GM18868 (cell line): ENCODE measurements around the gene GLS.
A peak's percentile ranks its signal among the peaks of the same experiment; 100 is the strongest.
"Not testable (repeated sequence)": the region's sequence is repeated elsewhere in the genome, so short reads cannot be mapped to it uniquely, and the experiment has no call there.

Experiments
- ATAC-seq: cut with Tn5 transposase; IDR thresholded peaks from one replicate; pipeline ENCODE4 v1.9.1; 2021; ENCODE audit warnings: mild to moderate bottlenecking, moderate library complexity; ENCODE audit not compliant: unreplicated experiment

GLS gene

DNA sequence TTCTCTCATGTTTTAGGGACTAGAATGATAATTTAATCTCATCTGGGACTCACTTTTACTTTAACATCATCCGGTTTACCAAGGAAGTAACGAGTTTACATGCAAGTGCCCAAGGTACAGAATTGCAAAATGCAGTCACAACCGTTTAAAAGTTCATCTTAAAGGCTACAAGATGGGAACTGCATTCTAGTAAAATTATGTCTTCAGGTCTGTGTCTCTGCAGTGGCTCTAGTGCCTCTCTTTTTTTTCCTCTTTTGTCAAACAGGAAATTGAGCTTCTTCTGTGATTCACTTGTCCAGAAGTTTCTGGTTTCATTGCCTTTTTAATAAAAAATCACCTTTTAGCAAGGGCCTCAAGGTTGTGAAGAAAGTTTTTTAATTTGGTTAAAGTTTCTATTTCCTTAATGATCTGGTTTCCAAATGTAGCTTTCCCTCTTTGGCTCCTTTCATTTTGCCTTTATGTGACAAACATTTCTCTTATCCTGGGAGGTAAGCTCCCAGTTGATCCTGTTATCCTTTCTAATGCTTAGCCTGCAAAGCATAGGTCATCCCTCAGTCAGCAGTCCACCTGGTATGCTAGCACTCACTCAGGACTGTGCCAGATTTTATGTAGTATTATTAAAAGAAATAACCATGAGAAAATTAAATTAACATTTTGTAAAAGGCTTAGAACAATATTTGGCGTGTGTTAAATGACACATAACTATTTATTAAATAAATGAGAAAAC is 2.4 kb downstream of the GLS start:
- ATAC-seq: no peak

- not testable (repeated sequence) for ATAC-seq
Observed at GRCh38 chr2:190885844-190886243, 5.2 kb downstream of the GLS start.

GRCh38 chr2:190887089-190887488 is 6.5 kb downstream of the GLS start:
- peak; percentile 80 for ATAC-seq

- ATAC-seq: no peak
Observed at GRCh38 chr2:190888449-190888848, 7.8 kb downstream of the GLS start.

DNA sequence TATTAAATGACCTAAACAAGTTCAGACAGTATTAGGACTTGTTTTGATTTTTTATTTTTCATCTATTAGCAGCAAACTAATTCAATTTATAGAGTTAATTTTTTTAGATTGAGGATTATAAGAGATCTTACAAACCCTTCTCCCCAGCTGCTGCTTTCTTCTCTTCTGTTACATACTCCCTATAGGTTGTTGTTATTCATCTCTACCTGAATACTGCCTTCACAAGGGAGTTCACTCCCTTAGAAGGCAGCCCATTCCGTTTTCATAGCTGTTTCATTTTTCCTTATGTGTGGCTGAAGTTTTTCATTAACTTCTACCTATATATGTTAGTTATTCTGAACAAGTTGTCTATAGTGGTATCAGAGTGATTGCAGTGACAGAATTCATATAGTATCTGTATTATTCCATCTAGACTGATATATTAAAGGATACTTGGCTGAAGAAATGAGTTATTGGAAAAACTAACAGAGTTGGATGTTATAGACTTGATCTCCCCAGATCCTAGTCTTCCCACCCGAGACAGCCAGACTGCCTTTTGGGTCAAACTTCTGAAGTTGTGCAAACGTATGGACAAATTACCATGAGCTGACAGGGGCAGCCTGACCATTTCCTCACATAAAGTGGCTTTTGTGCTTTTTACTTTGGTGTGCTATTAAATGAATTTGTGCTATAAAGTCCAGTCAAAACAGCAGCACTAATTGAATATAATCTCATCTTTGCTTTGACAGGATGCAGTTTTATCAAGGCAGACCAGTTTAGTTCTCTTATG is 8.7 kb downstream of the GLS start:
- no peak for ATAC-seq

DNA sequence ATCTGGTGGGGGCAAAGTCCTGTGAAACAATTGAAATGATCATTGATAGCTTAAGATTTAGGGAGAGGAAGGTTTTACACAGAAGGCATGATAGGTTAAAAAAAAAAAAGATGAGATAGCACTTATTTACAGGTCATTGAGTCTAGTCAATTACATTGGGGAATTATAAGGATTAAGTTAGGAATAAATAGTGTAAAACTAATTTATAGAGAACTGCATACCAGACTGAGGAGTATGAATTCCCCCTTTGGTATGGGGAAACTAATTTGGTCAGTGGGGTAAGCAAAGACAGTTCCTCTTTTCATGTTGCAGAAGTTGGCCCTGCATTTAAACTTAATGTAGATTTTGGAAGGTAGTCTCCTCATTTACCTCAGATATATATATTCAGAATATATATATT is 10.8 kb downstream of the GLS start:
- peak; percentile 66 for ATAC-seq

- ATAC-seq: no peak
Observed at GRCh38 chr2:190891889-190892288, 11.3 kb downstream of the GLS start.

DNA sequence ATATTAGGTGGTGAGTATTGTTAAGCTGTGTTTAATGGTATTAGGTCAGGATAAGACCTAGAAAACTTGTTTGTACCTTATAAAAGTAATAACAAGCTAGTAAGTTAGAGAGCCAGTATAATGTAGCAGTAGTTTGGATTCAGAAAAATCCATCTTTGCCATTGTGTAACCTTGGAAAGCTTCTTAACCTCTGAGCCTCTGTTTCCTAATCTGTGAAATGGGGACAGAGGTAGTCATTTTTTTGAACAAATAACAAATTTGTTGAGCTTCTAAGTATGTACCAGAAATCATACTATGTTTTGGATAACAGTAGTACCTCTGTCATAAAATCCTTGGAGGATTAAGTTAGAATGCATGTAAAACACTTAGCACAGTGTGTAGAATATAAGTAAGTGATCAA is 12.5 kb downstream of the GLS start:
- ATAC-seq: no peak

DNA sequence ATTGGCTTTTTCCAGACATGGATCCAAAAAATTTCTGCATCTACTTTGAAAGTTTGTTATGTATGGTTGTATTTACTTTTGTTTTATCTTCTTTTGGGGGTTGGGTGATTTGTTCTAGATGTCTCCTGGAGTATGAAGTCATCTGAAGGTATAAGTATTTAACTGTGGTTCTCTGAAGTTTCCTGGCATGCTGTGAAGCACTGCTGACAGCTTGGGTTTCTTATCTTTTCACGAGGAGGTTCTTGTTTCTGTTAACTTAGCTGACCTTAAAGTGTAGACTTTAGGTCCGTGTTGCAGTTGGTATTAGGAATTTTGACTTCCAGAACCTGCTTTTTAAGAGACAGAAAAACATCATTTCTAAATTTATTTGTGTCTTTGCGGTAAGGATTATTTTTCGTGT is 15.9 kb downstream of the GLS start:
- no peak for ATAC-seq

DNA sequence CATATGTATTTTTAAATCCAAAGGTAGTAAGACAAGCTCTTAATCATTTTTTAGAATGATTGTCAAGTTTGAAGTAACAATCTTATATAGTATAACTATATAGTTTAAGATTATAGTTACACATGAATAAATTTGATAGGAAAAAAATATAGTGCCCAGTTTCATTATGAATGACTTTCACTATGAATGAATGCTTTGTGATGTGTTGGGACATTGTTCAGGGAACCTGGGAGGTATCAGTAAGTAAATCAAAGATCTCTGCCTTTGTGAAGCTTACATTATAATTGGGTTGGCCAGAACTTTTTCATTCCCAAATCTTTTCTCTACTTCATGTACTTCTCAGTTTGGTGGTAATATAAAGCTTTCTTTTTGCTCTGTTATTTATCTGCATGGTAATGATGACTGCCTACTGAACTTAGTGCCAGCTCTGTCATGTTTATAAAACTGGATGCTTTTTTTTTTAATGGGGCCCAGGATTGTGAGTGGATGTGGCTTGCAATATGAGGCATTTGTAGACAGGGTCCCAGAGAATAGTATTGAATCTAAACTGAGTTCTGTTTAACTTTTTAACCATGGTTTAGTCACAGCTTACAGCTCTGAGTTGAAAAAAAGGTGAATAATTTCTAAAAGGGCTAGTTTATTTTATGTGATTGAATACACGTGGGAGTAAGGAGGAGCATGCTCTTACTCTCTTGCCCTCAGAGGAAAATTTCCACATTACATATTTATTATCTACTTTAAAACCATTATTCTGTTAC is 23.3 kb downstream of the GLS start:
- no peak for ATAC-seq

- ATAC-seq: no peak
Observed at GRCh38 chr2:190904640-190905261, 24.1 kb downstream of the GLS start.

DNA sequence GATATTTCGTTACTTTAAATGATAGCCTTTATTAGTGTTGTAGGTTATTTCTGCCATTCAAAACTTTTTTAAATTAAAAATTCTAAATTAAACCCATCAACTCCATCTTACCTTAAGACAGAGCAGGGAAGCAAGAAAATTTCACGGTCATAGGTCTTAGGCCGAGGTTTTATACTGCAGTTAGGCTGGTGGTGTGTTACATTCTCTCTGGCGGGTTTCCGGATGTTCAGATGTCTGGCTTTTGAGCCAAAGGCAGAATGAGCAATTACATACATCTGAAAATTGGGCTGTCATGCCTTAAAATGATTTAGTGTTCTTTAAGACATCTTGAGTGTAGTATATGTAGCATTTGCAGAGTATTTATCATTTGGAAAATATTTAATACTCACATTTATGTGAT is 27.9 kb downstream of the GLS start:
- ATAC-seq: no peak

DNA sequence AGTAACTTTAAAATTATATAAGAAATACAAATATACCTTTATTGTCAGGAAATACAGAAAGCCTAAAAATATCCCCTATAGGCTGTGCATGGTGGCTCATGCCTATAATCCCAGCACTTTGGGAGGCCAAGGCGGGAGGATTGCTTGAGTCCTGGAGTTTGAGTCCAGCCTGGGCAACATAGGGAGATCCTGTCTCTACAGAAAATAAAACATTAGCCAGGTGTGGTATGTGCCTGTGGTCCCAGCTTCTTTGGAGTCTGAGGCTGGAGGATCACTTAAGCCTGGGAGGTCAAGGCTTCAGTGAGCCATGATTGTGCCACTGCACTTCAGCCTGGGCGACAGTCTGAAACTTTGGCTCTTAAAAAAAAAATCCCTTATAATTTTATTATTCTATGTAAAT is 29.1 kb downstream of the GLS start:
- no peak for ATAC-seq

GRCh38 chr2:190910341-190911136 is 29.9 kb downstream of the GLS start:
- ATAC-seq: no peak

GRCh38 chr2:190911813-190912212 is 31.2 kb downstream of the GLS start:
- peak; percentile 92 for ATAC-seq

DNA sequence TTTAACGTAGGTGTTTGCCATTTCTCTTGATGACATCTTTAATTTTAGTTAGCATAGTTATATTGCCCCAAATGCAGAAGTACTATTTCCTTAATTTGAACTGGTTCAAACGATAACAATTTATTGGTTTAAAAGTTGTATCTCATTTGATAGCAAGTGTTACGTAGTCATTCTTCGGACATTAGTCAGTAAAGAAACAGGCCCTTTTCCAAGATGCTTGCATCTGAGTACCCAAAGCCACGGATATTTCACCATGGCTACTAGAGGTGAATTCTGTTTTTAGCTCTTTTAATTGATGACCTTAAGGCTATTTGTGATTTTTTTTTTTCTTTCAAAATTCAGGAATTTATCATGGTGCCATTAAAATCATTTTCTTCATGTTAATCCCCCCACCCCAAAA is 32.1 kb downstream of the GLS start:
- no peak for ATAC-seq

DNA sequence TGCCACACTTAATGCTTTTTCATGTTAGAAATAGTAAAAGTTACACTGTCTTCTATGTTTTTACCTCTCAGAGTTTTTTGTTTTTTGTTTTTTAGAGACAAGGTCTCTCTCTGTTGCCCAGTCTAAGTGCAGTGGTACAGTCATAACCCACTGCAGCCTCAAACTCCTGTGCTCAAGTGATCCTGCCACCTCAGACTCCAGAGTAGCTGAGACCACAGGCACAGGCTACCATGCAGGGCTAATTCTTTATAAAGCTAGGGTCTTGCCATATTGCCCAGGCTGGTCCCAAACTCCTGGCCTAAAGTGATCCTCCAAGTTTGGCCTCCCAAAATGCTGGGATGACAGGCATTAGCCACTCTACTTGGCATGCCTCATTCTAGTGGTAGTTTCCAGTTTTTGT is 33.1 kb downstream of the GLS start:
- ATAC-seq: no peak

DNA sequence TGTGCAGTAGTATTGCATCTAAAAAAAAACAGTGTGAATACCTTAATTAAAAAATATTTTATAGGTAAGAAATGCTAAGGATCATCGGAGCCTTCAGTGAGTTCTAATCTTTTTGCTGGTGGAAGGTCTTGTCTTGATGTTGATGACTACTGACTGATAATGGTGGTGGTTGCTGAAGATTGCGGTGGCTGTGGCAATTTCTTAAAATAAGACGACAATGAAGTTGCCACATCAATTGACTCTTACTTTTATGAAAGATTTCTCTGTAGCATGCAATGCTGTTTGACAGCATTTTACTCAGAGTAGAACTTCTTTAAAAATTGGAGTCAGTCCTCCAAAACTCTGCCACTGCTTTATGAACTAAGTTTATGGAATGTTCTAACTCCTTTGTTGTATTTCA is 36.2 kb downstream of the GLS start:
- no peak for ATAC-seq

DNA sequence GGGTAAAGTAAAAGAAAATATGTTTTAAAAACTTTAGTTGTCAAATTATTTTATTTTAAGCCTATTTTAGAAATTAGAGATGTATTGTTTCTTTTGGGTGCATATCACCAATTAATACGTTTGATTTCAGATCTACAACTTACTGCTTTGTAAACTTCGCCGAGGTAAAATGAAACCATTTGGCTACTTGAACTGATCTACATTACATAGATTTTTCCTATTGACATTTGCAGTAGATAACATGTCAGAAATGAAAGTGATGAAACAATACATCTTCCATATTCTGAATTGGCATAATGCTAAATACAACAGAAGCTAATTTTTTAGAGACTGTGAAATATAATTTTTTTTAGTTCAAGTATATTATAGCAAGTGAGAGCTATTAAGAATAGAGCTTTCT is 39.5 kb downstream of the GLS start:
- no peak for ATAC-seq

DNA sequence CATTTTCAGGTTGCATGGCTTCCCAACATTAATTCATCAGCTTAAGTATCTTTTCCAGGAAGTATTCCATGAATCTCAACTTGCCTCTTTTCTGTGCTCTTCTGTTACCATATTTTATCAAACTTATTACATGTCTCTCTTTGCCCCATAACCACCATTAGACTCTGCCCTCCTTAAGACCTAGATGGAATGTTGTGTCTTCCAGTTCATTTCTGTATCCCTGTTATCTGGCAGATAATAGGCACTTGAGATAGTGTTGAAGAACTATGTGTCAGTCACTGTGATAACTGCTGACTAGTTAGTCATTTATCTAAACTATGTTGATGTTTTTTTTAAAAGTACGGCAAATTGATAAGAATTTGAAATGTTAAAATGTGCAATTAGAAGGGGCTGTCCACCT is 41.8 kb downstream of the GLS start:
- no peak for ATAC-seq

DNA sequence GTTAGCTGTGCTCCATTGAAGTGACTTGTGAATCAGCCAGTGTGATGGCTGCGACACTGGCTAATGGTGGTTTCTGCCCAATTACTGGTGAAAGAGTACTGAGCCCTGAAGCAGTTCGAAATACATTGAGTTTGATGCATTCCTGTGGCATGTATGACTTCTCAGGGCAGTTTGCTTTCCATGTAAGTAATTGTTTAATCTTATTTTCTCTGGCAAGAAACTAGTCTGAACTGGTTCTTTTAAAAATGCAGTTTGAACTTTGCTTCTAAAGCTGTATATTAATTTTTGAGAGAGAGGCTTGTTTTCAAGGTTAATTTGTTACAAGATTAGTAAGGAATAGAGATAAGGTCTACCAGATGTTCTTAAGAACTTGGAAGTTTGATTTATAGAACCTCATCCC is 46.7 kb downstream of the GLS start:
- no peak for ATAC-seq
